GM10266 (cell line): Measurements from ENCODE around the gene SRRM4.
A peak's percentile ranks its signal among the peaks of the same experiment; 100 is the strongest.

Experiments used
- DNase-seq: peaks from one replicate; pipeline ENCODE4 v3.0.0; 2012; ENCODE audit errors: extremely low spot score
- TF ChIP-seq, protein P1 (sequence below): IDR thresholded peaks from 2 replicates; pipeline ENCODE4 v1.5.1; 2012; ENCODE audit warnings: mild to moderate bottlenecking, low read depth; ENCODE audit not compliant: control insufficient read depth, insufficient read depth; ENCODE audit errors: missing control alignments

The SRRM4 gene

DNA sequence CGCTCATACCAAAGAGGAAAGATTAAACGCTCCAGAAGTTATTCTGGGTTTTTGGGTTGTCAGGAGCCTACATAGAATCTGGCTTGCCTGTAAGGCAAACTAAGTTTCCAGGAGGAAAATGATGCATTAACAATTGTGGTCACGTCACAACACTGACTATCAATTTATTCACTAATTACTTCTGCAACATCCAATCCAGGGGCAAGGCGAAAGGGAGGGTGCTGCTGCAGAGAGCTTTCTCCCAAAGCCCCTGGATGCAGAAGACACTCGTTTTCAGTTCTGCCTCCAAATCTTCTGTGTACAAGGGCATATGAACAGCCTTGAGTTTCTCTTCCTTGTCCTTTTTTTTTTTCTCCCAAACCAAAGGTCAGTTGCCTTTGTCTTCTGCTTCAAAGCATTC lies 10.5 kb upstream of the SRRM4 start:
- TF ChIP-seq, protein P1, sequence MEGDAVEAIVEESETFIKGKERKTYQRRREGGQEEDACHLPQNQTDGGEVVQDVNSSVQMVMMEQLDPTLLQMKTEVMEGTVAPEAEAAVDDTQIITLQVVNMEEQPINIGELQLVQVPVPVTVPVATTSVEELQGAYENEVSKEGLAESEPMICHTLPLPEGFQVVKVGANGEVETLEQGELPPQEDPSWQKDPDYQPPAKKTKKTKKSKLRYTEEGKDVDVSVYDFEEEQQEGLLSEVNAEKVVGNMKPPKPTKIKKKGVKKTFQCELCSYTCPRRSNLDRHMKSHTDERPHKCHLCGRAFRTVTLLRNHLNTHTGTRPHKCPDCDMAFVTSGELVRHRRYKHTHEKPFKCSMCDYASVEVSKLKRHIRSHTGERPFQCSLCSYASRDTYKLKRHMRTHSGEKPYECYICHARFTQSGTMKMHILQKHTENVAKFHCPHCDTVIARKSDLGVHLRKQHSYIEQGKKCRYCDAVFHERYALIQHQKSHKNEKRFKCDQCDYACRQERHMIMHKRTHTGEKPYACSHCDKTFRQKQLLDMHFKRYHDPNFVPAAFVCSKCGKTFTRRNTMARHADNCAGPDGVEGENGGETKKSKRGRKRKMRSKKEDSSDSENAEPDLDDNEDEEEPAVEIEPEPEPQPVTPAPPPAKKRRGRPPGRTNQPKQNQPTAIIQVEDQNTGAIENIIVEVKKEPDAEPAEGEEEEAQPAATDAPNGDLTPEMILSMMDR, result no peak
- DNase-seq, result no peak

DNA sequence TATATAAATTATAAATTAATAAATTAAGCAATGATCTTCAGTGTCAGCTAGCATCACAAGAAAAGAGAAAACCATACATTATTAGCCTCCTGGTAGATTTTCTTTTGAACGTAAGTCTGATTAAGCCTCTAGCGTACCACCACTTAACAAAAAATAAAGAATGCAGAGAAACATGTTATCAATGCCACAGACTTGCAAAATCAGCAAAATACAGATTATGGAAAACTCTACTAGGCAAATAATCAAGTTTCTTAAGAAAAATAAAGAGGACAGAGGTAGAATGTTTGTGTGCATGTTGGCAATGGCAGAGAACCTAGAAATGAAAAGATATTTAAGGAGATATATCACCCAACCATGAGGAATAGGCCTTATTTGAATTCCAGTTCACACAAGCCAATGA lies 8.4 kb upstream of the SRRM4 start:
- TF ChIP-seq, protein P1, result no peak
- DNase-seq, result no peak

DNA sequence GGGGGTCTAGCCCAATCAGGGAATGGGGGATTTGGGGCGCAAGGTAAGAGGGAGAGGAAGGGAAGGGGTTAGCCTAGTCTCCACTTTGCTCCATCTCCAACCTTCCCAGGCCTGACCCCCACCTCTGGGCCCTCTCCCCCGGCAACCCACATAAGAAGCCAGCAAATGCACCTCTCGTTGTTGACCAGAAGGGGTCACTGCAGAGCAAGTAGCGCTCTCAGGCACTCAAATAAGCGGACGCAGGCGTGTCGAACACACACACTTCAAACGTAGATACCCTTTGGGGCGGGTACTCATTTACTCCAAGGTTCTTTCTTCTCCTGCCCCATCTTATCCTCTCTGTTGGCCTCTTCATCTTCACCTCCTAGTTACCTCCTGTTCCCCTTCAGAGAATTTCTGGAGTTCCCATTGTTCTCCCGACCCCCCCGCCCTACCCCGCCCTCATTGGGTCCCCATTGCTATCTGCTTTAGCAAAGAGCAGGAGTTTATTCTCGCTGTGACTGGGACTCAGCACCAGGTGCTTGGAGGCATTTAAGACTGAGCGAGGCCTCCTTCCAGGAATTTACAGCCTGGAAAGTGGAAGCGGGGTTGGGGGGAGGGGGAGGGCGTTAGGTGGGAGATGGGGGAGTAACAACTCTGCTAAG lies 1.5 kb upstream of the SRRM4 start:
- peak; percentile 59 for DNase-seq
- TF ChIP-seq, protein P1, result peak; percentile 66

DNA sequence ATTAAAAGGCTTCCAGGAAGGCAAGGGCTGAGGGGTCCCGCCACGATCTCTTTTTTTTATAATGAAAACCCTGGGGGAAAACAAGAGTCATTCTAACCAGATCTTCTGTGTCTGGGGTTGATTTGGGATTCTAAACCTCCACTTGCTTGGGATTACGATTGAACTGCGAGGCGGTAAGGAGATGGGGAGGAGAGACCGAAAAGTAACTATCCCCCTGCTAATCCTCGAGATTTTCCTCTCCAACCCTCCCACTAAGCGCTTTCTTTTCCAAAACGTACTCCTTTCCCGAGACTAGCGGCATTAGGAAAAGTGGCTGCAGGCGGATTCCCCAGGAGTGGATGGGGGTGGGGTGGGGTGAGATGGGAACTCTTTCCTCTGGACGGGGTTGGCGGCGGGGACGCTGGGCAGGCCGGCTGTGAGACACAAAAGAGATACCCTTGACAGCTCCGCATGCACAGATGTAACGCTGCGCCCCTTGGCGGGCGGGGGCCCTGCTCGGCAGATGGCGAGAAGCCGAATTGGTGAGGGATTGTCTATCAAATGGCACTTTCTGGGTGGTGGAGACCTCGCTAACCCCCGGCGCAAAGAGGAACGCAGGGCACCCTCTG lies 830 bp upstream of the SRRM4 start:
- DNase-seq, result no peak
- TF ChIP-seq, protein P1, result no peak

DNA sequence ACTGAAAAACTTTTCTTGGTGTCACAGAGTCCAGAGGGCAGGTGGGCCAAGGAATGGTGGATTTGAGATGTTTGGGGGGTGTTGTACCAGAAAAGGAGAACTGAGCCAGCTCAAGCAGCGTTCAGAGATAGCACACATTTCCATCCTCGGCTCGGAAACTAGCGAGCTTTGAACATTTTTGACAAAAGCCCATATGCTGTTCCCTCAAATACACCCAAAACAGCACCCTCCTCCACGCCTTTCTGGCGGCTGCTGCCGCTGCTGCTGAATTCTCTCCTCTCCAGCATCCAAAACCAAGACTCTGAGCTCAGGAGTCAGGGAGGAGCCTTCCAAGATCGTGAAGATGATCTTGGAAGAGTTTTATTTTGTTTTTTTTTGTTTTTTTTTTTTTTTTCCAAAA lies 961 bp downstream of the SRRM4 start:
- DNase-seq, result no peak

DNA sequence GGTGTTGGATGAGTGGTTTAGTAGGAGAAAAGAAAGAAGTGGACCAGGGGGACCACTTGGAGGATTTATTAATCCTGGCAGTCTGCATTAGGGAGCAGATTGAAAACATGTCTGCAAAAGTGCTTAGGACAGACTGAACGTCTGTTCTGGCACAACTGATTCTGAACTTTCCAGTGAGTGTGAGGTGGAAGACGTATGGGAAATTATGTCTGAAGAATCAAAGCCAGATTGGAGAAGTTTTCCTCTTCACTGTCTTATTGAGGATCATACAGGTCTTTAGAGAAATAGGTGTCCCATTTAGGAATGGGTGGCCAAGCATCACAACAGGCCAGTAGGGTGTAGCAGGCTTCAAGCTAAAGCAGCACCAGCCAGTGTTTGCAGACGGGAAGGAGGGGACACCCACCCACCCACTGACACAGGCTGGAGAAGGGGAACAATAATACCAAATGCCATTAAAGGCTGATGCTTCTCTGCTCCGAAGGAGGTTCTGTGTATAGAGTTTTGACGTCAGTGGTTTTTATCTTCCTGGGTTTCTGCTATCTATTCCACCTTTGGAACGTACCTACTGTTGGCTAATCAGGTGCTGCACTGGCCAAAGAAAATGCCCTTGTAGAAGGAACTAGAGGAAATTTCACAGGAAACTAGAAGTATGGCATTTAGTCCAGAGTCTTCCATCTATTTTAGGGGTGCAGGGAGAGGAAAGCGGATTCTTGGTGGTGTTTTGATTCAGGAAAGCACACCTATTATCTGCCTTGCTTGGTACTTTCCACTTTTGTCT lies 1.8 kb downstream of the SRRM4 start:
- TF ChIP-seq, protein P1, result no peak
- DNase-seq, result no peak

More for the DNA sequence above, 961 bp downstream of the SRRM4 start:
- TF ChIP-seq, protein P1, result no peak
